ENCODE results near the gene MYBL2. TPM values are rescaled to one million over a fixed set of nuclear protein-coding genes. Genes with fewer than 3 reads are reported as not detected.

Gene MYBL2
- total and polyA plus RNA-seq, 2 donors from 2014 or later, result 1.3 TPM; not detected in 1

DNA sequence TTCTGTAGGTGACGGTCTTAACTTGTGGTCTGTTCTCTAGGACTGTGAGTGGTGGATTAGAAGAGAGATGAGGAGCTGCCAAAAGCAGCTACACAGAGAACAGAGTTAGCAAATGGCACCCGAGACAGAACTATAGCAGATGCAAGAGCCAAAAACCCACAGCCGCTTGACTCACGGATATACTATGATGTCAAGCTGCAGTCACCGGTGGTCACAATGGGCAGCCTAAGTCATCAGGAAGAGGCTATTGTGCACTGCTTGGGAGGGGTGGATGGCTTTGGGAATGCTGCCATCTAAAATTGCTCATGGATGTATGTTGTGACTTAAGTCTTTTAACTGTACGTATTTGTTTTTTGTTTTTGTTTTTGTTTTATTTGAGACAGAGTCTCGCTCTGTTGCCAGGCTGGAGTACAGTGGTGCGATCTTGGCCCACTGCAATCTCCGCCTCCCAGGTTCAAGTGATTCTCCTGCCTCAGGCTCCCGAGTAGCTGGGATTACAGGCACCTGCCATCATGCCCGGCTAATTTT lies 60.0 kb downstream of the MYBL2 start, which contains the start of gene GTSF1L:
Gene GTSF1L, minus strand, starts transcription at position 192 of the 528 bp plus-strand sequence. CDS start 308 bp downstream, outside the sequence.
- H3K9me3 ChIP-seq (ENCODE audit: control insufficient read depth in 2 of 3, insufficient read depth in 1 of 3, low read length in 3 of 3), result no peaks in the 10 kb centered on the region
- intact Hi-C loops (cut with DNase I), result no loop called here
- TF ChIP-seq, protein P1, sequence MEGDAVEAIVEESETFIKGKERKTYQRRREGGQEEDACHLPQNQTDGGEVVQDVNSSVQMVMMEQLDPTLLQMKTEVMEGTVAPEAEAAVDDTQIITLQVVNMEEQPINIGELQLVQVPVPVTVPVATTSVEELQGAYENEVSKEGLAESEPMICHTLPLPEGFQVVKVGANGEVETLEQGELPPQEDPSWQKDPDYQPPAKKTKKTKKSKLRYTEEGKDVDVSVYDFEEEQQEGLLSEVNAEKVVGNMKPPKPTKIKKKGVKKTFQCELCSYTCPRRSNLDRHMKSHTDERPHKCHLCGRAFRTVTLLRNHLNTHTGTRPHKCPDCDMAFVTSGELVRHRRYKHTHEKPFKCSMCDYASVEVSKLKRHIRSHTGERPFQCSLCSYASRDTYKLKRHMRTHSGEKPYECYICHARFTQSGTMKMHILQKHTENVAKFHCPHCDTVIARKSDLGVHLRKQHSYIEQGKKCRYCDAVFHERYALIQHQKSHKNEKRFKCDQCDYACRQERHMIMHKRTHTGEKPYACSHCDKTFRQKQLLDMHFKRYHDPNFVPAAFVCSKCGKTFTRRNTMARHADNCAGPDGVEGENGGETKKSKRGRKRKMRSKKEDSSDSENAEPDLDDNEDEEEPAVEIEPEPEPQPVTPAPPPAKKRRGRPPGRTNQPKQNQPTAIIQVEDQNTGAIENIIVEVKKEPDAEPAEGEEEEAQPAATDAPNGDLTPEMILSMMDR (IDR thresholded peaks at IDR 0.05; ENCODE audit: borderline replicate concordance, extremely low read depth, insufficient read depth), result no peak
- DNase-seq (no peak), FAIRE-seq (no peak)
- H3K36me3 ChIP-seq (ENCODE audit: control insufficient read depth in 2 of 3, insufficient read depth in 3 of 3, low read length in 3 of 3), result no peaks in the 10 kb centered on the region
- H3K9ac ChIP-seq (ENCODE audit: low read length in 3 of 3), result no peak within 1 kb of the TSS
- no peak within 1 kb of the TSS for H3K27ac ChIP-seq (ENCODE audit: low read depth in 2 of 2, low read length in 2 of 2)
- no peaks in the 10 kb centered on the region for H3K27me3 ChIP-seq (ENCODE audit: control insufficient read depth, insufficient read depth, low read length)
- no peaks in the 10 kb centered on the region for H3K4me1 ChIP-seq (ENCODE audit: control insufficient read depth in 2 of 3, insufficient read depth in 2 of 3, low read depth in 1 of 3, low read length in 3 of 3)
- no peak within 1 kb of the TSS for H3K4me3 ChIP-seq (ENCODE audit: low read length in 3 of 3)

DNA sequence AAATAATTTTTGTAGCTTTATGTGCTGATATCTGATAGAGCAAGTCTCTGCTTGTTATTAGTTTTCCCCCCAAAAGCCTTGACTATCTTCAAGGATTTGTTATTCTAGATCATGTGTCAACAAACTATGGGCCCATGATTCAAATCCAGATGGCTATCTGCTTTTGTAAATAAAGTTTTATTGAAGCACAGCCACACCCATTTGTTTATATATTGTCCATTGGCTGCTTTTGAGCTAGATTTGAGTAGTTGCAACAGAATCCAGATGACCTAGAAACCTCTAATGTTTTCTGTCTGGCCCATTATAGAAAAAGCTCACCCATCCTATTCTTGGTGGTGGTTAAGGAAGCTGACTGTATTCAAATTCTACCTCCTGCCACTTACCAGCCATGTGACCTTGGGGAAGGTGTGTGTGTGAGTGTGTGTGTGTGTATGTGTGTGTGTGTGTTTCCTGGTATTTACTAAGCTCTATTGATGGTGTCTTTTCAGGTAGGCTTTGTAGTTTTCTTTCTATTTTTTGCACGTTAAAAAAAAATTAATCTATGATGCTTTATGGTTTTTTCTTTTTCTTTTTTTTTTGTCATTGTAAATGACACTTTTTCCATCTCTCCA lies 61.2 kb downstream of the MYBL2 start:
- Histone ChIP-seq H3K27me3 (ENCODE audit: control insufficient read depth, insufficient read depth, low read length) (no peaks in the 10 kb centered on the region), H3K36me3 (ENCODE audit: control insufficient read depth in 2 of 3, insufficient read depth in 3 of 3, low read length in 3 of 3) (no peaks in the 10 kb centered on the region), H3K4me3 (ENCODE audit: low read length in 3 of 3) (no peak overlapping the region), H3K9me3 (ENCODE audit: control insufficient read depth in 2 of 3, insufficient read depth in 1 of 3, low read length in 3 of 3) (no peaks in the 10 kb centered on the region), H3K4me1 (ENCODE audit: control insufficient read depth in 2 of 3, insufficient read depth in 2 of 3, low read depth in 1 of 3, low read length in 3 of 3) (no peaks in the 10 kb centered on the region), H3K27ac (ENCODE audit: low read depth in 2 of 2, low read length in 2 of 2) (no peak overlapping the region), H3K9ac (ENCODE audit: low read length in 3 of 3) (no peak overlapping the region)
- intact Hi-C loops (cut with DNase I), result no loop called here
- DNase-seq (no peak), FAIRE-seq (no peak)
- TF ChIP-seq, protein P1 (IDR thresholded peaks at IDR 0.05; ENCODE audit: borderline replicate concordance, extremely low read depth, insufficient read depth), result no peak

DNA sequence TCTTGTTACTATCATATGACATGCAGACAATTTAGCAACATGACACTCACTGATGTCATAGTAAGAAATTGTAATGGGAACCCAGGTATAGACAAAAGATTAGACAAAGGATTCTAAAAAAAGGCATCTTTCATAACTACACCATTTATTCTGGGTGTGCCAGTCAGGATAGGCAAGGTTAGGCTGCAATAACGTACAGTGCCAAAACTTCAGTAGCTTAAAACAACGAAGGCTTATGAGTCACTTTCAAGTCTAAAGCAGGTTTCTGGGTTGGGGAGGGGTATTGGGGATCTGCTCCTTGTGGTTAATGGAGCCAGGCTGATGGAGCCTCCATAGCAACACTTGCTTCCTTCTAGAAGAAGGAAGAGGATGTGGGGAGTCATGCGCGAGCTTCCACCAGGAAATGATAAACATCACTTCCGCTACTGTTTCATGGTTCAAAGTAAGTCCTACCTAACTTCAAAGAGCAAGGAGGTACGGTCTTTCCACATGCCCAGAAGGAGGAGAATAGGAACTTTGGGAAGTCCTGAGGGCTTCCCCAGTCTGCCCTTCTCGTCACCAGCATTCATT lies 61.9 kb downstream of the MYBL2 start:
- Histone ChIP-seq H3K27me3 (ENCODE audit: control insufficient read depth, insufficient read depth, low read length) (no peaks in the 10 kb centered on the region), H3K9ac (ENCODE audit: low read length in 3 of 3) (no peak overlapping the region), H3K27ac (ENCODE audit: low read depth in 2 of 2, low read length in 2 of 2) (no peak overlapping the region), H3K36me3 (ENCODE audit: control insufficient read depth in 2 of 3, insufficient read depth in 3 of 3, low read length in 3 of 3) (no peaks in the 10 kb centered on the region), H3K4me1 (ENCODE audit: control insufficient read depth in 2 of 3, insufficient read depth in 2 of 3, low read depth in 1 of 3, low read length in 3 of 3) (no peaks in the 10 kb centered on the region), H3K4me3 (ENCODE audit: low read length in 3 of 3) (no peak overlapping the region), H3K9me3 (ENCODE audit: control insufficient read depth in 2 of 3, insufficient read depth in 1 of 3, low read length in 3 of 3) (no peaks in the 10 kb centered on the region)
- FAIRE-seq (no peak), DNase-seq (no peak)
- intact Hi-C loops (cut with DNase I), result no loop called here
- TF ChIP-seq, protein P1 (IDR thresholded peaks at IDR 0.05; ENCODE audit: borderline replicate concordance, extremely low read depth, insufficient read depth), result no peak

All from kidney (tissue), 14 donors.